ENCODE measurements around the gene CASZ1.

DNA sequence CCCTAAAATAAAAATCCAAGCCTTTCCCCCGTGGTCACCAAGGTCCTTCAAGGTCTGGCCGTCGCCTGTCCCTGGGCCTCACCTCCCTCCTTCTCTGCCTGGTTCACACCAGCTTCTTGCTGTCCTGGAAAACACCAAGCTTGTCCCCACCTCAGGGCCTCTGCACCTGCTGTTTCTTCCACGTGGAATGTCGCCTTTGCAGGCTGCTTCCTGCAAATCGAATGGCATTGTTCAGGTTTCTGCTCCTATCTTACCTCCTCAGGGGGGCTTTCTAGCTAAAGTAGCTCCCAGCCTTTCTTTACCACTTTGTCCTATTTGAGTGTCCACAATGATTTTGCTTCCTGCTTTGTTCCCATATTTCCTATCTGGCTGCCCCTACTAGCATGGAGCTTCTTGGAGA is 3.3 kb upstream of the CASZ1 start:
- TF ChIP-seq, protein P1, sequence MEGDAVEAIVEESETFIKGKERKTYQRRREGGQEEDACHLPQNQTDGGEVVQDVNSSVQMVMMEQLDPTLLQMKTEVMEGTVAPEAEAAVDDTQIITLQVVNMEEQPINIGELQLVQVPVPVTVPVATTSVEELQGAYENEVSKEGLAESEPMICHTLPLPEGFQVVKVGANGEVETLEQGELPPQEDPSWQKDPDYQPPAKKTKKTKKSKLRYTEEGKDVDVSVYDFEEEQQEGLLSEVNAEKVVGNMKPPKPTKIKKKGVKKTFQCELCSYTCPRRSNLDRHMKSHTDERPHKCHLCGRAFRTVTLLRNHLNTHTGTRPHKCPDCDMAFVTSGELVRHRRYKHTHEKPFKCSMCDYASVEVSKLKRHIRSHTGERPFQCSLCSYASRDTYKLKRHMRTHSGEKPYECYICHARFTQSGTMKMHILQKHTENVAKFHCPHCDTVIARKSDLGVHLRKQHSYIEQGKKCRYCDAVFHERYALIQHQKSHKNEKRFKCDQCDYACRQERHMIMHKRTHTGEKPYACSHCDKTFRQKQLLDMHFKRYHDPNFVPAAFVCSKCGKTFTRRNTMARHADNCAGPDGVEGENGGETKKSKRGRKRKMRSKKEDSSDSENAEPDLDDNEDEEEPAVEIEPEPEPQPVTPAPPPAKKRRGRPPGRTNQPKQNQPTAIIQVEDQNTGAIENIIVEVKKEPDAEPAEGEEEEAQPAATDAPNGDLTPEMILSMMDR (IDR thresholded peaks at IDR 0.05; ENCODE audit: insufficient read depth, low read length): no peak
- TF ChIP-seq, protein P2, sequence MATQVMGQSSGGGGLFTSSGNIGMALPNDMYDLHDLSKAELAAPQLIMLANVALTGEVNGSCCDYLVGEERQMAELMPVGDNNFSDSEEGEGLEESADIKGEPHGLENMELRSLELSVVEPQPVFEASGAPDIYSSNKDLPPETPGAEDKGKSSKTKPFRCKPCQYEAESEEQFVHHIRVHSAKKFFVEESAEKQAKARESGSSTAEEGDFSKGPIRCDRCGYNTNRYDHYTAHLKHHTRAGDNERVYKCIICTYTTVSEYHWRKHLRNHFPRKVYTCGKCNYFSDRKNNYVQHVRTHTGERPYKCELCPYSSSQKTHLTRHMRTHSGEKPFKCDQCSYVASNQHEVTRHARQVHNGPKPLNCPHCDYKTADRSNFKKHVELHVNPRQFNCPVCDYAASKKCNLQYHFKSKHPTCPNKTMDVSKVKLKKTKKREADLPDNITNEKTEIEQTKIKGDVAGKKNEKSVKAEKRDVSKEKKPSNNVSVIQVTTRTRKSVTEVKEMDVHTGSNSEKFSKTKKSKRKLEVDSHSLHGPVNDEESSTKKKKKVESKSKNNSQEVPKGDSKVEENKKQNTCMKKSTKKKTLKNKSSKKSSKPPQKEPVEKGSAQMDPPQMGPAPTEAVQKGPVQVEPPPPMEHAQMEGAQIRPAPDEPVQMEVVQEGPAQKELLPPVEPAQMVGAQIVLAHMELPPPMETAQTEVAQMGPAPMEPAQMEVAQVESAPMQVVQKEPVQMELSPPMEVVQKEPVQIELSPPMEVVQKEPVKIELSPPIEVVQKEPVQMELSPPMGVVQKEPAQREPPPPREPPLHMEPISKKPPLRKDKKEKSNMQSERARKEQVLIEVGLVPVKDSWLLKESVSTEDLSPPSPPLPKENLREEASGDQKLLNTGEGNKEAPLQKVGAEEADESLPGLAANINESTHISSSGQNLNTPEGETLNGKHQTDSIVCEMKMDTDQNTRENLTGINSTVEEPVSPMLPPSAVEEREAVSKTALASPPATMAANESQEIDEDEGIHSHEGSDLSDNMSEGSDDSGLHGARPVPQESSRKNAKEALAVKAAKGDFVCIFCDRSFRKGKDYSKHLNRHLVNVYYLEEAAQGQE (IDR thresholded peaks at IDR 0.05; ENCODE audit: insufficient replicate concordance, low read depth): no peak
- no peak for TF ChIP-seq GABPA (IDR thresholded peaks at IDR 0.05; ENCODE audit: low read depth)
